ENCODE results near the gene C11orf54. TPM values are rescaled to one million over a fixed set of nuclear protein-coding genes. Genes with fewer than 3 reads are reported as not detected.

The C11orf54 gene
- total RNA-seq, 1 experiment from 2014 or later, result 18.0 TPM

- H3K4me1 Mint-ChIP-seq, result peaks cover 13 to 18% of the 10 kb centered on the region in 2 experiments
- TF ChIP-seq CTCF (conservative IDR thresholded peaks at IDR 0.05), result no peak
- Histone ChIP-seq H3K79me2 (ENCODE audit: insufficient read depth, low read length) (no peaks in the 10 kb centered on the region), H3K4ac (ENCODE audit: low read depth, low read length) (no peak overlapping the region), H3K23ac (ENCODE audit: insufficient read length, low read depth, low read length) (no peak overlapping the region), H2BK12ac (ENCODE audit: insufficient read length, low read depth, low read length) (no peak overlapping the region), H3K4me2 (ENCODE audit: insufficient read depth, insufficient read length, low read length) (no peak overlapping the region), H2AFZ (ENCODE audit: low read length) (no peak overlapping the region), H3T11ph (ENCODE audit: low read length) (no peak overlapping the region), H3K14ac (ENCODE audit: insufficient read depth, low read length) (no peak overlapping the region), H3K27ac (ENCODE audit: insufficient read length, low read depth, low read length) (no peak overlapping the region), H2BK120ac (ENCODE audit: low read depth, low read length, poor library complexity, severe bottlenecking) (no peak overlapping the region), H3K4me1 (ENCODE audit: insufficient read depth, low read length) (no peaks in the 10 kb centered on the region), H3K9ac (ENCODE audit: extremely low read depth, insufficient read length, low read length) (no peak overlapping the region), H4K20me1 (ENCODE audit: control insufficient read depth, insufficient read depth, insufficient read length) (no peaks in the 10 kb centered on the region), H3K56ac (ENCODE audit: insufficient read length, low read depth, low read length) (no peak overlapping the region), H4K8ac (replicated peaks; ENCODE audit: insufficient read length, low read depth, low read length) (no peak overlapping the region), H2BK20ac (ENCODE audit: low read depth, low read length, poor library complexity, severe bottlenecking) (no peak overlapping the region), H2BK15ac (ENCODE audit: low read depth, low read length) (no peak overlapping the region), H2BK5ac (ENCODE audit: insufficient read length, low read length) (no peak overlapping the region), H4K91ac (ENCODE audit: insufficient read length, low read depth, low read length) (no peak overlapping the region), H4K5ac (ENCODE audit: insufficient read length, low read depth, low read length) (no peak overlapping the region), H3K23me2 (ENCODE audit: insufficient read length, low read depth, low read length, poor library complexity, severe bottlenecking) (no peaks in the 10 kb centered on the region), H3K9me3 (ENCODE audit: control insufficient read depth, low read depth, low read length) (no peaks in the 10 kb centered on the region), H3K27me3 (ENCODE audit: insufficient read depth, low read length) (no peaks in the 10 kb centered on the region), H2AK5ac (ENCODE audit: insufficient read length, low read length) (no peak overlapping the region), H3K79me1 (ENCODE audit: insufficient read depth, low read depth, low read length, poor library complexity, severe bottlenecking) (no peaks in the 10 kb centered on the region), H3K18ac (ENCODE audit: insufficient read length, low read depth, low read length) (no peak overlapping the region)
- H3K27ac Mint-ChIP-seq, result no peak overlapping the region
- H3K4me3 Mint-ChIP-seq, result no peak overlapping the region
- H3K36me3 Mint-ChIP-seq (ENCODE audit: insufficient read depth in 1 of 3, low read depth in 3 of 3), result peaks cover 35 to 63% (median 58%) of the 10 kb centered on the region in 3 experiments
- no peaks in the 10 kb centered on the region for H3K9me3 Mint-ChIP-seq
- no CpG with 5 or more reads among the region's 4 CpGs for WGBS (ENCODE audit: extremely low coverage, insufficient read length, low lambda C conversion rate)
- no peaks in the 10 kb centered on the region for H3K27me3 Mint-ChIP-seq (ENCODE audit: low read depth)
- DNase-seq, result no peak
These were observed 22.2 kb upstream of the C11orf54 start for GRCh38 chr11:93719310-93719709.
